NCI-H2029 treated with DMSO at 0.1 percent for 48 hours (cell line): ENCODE measurements around the gene AXIN1.

Source experiments
- DNase-seq: peaks from one replicate; lab custom pipeline; 2025; lab: John Stamatoyannopoulos, UW

AXIN1 gene

GRCh38 chr16:240559-240958, 112.0 kb downstream of the AXIN1 start:
- no peak for DNase-seq

- DNase-seq: no peak
Observed at GRCh38 chr16:239948-240277, 112.6 kb downstream of the AXIN1 start.
